Right lobe of liver (tissue), 4 donors: ENCODE measurements around the gene KIFC1.

ENCODE experiments used
- CTCF ChIP-seq, 4 donors: fragments of 200-600 bp in 3 of 4; fragments of 450-650 bp in 1 of 4; IDR thresholded peaks; one replicate each; pipeline versions ENCODE4 v1.5.1 to v1.8.0; 2016 to 2022; ENCODE audit warnings: antibody characterized with exemption in 4 of 4, mild to moderate bottlenecking in 2 of 4
- POLR2A ChIP-seq: fragments of 450-650 bp; IDR thresholded peaks from one replicate; pipeline ENCODE4 v1.6.1; 2017; ENCODE audit warnings: antibody characterized with exemption, mild to moderate bottlenecking
- donor health status: DM: no; HTN: no; CAD: no.
- donor health status: DM: no; HTN: no; CAD: no.
- donor health status: DM: no; HTN: yes; CAD: no.

- TF ChIP-seq POLR2A (no peak), CTCF (IDR thresholded peaks at IDR 0.05) (no peak)
Observed at GRCh38 chr6:33442283-33442682, 50.7 kb downstream of the KIFC1 start.
